NCI-H2227 (cell line): ENCODE measurements around the gene MYO1B.
A peak's percentile ranks its signal among the peaks of the same experiment; 100 is the strongest.

Experiments
- DNase-seq: peaks from one replicate; lab custom pipeline; 2025; ENCODE audit not compliant: unreplicated experiment; lab: John Stamatoyannopoulos, UW

The MYO1B gene

DNA sequence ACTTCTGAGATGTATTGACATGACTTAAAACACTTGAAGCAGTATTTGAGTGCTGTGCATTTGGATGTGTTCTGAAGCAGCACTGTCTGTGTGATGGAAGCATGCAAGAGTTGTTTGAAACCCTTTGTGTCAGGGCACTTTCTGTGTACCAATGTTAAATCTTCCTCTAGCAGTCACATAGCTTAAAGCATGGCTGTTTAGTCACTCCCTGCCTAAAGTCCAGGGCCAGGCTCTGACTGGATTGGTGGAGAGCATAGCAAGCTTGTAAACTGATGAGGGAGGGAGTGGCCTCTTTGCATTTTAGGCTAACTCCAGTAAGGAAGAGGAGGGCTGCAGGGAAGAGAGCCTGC lies 73.5 kb downstream of the MYO1B start:
- no peak for DNase-seq

DNA sequence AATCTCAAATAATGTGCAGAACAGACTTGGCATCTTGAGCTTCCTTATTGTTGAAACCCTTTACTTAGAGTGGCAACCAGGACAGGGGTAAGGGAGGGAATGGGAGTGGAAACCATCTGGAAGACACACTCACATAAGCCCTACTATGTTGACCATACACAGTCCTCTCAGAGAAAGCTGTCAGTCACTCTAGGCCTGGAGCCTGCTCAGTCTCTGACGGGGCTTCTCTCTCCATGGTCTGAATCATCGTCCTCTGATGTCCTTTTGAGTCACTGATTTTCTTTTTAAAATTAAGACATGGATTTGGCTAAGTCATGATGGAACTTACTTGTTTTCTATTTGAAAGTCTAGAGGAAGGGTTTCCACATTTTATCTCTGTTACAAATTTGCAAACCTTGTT lies 74.0 kb downstream of the MYO1B start:
- DNase-seq: no peak

DNA sequence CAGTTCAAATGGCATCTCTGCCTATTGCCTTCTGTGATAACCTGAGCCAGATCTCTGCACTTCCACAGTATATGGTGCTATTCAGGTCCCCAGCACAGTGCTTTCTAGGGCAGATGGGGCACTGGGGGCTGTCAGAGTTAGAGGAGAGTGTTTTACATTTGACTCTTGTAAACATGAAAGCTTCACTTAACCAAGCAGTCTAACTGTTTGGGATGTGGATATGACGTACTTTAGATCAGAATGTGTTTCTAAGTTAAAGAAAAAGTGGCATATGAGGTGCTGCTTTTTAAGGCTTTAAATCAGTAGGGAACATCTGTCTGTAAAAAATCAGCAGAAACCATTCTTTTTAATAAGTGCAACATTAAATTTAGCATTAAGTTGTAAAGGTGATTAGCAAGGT lies 75.7 kb downstream of the MYO1B start:
- no peak for DNase-seq

DNA sequence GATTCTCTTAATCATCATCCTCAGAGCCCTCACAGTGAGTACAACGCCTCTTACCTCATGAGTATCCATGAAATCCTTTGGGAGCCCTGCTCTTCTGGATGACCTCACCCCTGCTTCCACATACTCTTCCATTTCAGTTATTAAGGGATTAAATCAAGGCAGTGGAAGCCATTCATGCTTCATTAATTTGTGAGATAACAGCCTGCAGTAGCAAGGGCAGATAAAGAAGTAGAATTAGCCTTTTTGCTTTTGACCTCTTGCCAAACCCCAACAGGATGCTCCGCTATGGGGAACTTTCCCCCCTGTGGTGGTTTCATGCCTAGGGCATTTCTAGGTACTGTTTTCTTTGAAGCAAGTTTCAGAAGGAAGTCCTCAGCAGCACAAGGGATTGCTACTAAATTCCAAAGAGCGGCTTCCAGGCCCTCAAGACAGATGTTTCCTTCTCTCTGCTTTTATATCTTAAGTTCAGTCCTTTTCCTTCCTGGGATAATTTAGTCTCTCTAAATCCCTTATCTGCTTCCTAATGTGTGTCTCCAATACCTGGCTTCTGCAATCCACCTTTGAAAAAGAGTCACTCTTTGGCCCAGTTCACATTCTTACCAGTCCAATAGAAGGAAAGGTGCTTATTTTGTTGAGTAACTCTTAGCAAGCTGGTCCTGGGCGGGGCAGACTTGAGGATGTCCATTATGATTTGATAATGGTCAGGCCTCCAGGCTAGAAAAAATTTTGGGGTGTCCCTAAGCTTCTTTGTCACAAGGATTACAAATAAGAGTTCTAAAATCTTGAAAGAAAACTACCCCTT lies 76.9 kb downstream of the MYO1B start:
- DNase-seq: peak; percentile 28

DNA sequence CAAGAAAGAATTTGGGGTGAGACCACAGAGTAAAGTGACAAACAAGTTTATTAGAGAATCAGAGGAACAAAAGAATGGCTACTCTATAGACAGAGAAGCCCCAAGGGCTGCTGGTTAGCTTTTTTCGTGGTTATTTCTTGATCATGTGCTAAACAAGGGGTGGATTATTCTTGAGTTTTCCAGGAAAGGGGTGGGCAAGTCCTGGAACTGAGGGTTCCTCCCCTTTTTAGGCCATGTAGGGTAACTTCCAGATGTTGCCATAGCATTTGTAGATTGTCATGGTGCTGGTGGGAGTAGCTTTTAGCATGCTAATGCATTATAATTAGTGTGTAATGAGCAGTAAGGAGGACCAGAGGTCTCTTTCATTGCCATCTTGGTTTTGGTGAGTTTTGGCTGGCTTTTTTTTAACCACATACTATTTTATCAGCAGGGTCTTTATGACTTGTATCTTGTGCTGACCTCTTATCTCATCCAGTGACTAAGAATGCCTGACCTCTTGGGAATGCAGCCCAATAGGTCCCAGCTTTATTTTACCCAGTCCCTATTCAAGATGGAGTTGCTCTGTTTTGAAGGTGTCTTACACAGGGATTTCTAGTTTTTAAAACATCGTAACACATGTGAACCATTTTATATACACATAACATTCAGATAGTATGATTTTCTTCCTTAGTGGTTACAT lies 77.8 kb downstream of the MYO1B start:
- DNase-seq: no peak

DNA sequence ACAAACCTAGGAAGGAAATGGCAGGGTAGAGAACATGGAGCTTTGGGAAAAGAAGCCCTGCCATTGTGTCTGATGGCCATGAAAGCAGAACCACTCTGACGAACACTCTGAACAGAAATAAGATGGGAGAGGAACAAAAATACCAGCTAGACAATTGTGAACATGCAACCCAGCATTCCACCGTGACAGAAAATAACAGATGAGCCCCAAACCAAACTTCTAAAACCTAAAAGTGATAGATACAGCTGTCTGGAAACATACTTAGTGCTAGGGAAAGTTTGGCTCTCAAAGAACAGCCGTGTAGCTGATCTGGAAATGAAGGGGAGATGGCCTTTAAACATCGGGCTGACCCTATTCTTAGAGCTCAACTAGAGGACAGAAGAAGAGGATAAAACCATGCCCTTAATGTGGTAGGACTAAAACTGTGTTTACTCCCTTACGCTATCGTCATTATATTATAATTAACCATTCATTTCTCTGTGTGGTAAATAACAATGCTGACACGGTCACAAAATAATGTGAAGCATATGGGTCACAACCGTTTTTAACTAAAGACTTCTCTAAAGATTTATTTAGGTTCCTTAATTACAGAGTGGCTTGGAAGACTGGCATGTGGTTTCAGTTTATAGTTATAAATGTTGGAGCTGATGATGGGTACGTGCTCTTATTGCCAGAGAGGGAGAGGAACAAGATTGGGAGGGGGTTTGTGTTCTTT lies 80.6 kb downstream of the MYO1B start:
- DNase-seq: no peak

DNA sequence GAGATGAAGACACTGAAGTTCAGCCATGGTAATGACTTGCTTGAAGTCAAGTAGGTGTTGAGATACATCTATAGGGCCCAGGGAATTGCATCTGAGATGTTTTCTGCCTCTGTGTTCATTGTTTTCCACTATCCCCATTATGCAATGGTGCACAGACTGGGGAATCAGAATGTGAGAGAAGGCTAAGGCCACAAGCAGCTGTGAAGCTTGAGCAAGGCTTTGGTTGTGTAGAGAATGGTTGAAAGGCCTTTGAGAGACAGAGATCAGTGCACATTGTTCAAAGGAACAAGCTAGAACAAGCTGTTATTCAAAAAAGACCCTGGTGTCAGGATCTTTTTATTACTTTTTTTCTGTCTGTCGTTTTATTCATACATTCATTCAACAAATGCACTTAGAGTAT lies 82.3 kb downstream of the MYO1B start:
- DNase-seq: no peak

DNA sequence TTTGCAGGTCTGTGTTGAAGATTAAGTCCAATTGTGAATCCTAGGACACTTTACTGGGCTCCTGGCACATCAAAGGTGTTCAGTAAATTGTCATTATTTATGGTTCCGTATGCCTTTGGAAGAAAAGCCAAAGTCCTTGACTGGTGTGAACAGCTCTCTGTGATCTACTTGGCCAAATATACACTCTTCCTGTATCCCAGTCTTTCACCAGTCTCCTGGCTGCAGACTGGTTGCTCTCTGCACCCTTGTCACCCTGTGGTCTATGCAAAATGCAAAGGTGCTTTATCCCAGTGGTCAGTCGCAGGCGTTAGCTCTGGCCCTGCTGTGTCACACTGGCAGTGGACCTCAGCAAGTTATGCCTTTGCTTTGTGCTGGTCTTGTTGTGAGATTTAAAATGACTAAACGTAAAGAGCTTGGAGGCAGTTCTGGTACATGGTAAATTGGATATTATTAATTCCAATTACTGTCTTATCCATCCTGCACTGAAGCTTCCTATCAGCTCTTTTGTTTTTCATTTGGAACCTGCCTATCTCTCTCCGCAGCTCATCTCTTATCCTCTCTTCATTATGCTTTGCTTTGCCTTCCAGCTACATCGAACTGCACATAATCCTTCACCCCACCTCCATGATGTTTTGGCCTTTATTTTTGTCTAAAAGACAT lies 83.1 kb downstream of the MYO1B start:
- no peak for DNase-seq

DNA sequence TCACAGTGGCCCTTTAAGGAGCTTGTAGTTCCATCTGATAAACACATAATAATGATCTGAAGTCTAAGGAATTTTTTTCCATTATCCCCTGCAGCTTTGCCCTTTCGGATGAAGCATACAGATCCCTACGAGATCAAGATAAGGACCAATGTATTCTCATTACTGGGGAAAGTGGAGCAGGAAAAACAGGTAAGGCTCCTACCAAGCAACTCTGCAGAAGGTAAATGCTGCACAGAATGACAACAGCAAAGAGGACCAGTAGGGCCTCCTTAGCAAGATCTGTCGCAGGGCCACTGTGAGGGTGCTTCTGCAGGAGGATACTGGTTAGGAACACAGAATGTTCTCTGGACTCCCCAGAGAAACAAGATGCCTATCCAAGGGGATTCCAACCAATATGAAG lies 84.6 kb downstream of the MYO1B start:
- DNase-seq: no peak

DNA sequence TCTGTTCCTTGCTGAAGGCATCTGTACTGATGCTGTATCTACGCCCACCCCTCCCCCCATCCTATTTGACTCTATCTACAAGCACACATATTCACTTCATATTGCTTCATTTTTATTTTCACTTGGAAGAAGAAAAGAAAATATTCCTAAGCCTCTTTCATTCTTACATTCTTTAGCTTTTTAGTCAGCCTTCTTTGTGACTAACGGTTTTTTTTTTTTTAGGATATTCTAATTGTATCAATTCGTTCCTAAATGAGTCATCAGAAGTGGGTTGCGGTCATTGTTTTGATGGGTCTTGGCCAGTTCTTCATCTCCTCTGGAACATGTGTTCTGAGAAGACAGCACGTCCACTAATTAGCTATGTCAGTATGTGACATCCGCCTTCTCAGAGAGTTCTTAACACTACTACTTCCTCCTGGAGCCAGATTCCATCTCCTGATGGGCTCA lies 88.7 kb downstream of the MYO1B start:
- DNase-seq: no peak

DNA sequence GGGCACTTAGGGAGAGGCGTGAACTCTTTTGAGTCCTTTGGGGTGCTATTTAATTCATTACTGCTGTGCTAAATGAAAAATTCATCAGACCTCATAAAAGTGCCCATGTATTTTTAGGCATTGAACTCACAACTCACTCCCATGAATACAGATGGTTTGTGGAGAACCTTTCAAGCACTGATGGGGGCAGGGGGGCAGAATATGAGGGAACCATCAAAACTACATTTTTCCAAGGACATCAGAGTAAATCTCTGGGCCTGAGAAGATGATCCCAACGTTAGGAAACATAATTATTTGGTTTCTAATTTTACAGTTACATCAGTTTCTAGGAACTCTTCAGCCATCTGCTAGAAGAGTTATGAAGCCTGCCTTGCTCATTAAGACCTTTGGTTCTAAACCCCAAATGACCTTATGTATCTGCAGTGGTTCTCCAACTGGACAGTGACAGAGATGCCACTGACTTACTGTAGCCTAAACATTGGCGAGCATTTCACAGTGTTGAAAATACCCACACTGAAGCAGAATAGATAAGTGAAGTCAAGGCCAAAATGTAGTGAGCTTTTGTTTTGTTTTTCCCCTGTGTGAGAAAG lies 90.8 kb downstream of the MYO1B start:
- DNase-seq: no peak

DNA sequence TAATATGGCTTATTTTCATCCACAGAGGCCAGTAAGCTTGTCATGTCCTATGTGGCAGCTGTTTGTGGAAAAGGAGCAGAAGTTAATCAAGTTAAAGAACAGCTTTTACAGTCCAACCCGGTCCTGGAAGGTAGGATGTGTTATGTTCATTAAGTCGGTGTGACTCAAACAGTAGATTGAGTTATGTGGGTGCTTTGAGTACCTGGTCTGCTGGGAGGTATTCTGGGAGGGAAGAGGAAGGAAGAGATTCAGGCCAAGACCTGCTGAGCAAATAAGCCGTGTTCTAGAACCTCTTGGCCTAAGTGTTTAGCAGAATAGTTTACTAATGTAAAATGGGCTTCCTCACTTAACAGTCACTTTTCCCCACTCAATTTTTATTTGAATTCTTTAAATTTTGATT lies 96.2 kb downstream of the MYO1B start:
- no peak for DNase-seq

DNA sequence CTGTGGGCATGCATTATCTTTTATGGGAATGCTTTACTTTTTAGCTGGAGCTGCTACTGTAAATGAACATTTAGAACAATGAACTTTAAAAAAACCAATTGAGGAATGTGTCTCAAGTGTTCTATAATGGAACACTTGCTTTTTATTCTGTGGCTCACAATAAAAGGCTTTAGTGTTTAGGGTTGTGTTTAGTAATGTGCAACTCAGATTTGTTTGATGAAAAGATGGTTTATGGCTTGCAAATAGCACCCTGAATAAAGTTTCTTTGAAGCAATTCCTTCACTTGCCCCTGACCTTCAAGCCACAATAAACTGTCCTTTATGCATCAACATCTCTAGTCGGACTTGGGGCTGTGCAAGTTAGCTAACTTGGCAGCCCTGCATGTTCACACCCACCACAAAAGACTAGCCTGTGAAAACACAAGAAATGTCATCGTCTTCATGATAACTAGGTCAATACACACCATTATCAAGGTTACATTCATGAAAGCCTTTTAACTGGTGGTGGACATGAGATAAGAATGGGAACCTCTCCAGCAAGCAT lies 98.7 kb downstream of the MYO1B start:
- no peak for DNase-seq

DNA sequence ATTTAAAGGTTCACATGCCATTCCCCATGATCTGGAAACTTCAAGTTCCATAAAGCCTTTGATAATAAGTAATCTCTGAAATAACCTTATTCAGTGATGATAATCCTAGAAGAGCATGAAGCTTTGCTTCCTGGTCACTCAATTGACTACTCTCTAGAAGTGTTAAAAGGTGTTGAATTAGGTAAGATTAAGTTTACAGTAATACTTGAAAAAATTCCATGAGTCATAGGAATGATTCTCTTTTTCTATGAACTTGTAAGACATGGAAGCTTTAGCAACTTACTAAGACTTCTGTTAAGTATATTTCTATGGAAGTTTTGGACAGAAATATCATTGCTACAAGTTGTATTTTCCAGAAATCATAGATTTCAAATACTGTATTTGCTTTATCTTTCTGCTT lies 100.6 kb downstream of the MYO1B start:
- no peak for DNase-seq

DNA sequence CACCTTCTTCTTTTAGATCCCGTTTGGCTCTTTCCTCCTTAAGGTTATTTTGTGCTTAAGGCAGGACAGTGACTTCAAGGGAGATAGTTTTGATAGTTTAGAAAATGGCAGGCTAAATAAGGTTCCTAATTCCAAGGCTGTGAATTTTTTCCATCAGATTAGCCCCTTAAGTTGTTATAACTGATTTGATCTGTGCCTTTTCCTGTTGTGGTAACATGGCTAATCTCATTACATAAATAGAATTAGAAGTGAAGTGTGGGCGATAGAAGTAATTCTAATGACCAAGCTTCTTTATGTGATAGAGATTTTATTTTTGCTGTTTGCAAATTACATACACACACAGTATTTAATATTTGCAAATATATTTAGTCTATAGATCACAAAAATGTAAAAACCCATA lies 102.0 kb downstream of the MYO1B start:
- no peak for DNase-seq

DNA sequence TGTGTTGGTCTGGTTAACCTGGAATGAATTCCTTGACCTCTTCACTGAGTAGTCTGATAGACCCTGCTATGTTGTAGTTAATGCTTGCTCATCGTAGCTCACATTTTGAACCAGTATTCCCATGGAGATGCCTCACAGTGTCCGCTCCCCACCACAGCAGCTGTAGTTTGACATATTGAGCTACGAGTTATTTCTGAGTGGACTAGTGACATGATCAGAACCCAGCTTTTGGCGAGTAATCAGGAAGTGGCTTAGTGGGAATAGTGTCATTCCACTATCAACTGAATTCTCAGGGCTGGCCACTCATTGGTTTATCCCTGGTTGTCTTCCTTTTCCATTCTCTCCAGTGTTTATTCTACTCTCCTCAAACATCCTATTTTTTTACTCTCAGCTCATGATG lies 102.7 kb downstream of the MYO1B start:
- DNase-seq: no peak

DNA sequence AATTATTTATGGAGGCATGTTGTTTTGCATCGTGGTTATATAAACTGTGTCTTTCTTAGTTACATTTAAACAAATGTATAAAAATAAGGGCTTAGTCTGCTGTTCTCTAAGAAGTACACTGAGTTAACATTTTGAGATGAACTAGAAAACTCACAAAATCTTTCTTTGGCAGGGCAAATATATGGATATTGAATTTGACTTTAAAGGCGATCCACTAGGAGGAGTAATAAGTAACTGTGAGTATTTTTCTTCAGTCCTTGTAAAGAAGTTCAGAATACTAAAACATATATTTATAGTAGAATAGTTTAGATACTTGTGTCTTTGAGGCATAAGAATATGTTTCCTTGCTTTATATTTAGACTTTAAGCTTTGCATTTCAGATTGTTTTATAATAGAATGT lies 104.8 kb downstream of the MYO1B start:
- DNase-seq: no peak

DNA sequence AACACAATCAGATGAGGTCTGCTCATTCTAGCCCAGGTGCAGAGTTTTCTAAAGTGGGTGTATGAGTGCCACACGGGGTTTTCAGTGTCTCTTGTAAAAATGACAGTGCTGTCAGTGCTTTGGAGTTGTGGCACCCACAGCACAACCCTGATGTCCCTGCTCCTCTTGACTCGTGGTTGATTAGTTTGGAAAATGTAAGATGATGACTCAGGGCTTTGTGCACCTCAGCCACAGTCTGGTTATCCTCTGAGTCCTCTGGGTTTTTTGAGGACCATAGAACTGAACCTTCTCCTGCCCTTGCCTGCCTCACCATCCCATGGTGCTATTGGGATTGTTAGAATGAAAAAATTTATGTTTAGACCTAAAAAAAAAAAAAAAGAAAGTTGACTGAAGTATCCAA lies 105.6 kb downstream of the MYO1B start:
- DNase-seq: no peak

DNA sequence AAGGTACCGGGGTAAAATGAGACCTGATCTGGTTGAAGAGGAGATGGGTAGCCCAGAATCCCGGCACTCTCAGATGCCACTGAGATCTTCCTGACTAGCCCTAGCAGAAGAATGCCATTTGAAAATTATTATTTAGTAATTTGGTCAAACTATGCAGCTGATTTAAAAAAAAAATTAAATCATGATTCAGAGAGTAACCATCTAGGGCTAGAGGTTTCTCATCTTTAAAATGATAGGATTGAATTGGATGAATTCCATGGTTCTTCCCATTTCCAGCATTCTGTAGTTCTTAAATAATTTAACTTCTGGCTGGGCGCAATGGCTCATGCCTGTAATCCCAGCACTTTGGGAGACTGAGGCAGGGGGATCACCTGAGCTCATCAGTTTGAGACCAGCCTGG lies 106.1 kb downstream of the MYO1B start:
- DNase-seq: no peak

DNA sequence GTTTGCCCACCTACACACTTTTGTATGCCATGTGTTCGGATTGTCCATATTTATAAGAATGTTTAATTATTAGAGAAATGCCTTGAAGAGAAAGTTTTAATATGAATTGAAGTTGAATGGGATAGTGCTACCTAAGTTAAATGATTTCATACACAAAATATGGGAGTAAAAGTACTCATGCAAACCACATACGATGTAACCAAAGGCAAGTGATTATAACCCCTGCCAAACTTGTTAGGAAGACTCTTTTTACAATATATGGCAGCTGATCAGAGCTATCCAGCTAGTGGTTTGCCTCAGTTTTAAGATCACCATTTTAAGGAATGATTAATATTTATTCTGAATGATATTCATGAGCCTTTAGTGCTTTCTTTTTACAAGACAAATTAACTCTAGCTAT lies 106.7 kb downstream of the MYO1B start:
- DNase-seq: no peak

DNA sequence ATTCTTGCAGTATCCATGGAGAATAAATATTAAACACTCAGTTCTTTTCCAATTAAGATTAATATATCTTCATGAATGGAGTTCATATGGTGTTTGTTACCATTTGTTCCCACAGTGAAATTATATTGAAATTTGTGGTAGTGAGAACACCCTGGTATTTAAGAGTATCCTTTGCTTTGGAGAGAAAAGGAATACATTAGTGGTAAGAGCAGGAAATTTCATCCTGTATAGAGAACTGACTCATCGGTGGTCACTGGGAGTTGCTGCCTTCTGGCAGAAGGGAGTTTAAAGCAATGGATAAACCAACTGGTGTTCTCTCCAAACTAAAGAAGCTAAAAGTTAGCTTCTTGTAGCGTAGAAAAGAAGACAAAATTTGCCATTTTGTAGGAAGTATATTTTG lies 107.3 kb downstream of the MYO1B start:
- no peak for DNase-seq
